Measurements from ENCODE around the gene TOM1. TPM values are rescaled to one million over a fixed set of nuclear protein-coding genes. Genes with fewer than 3 reads are reported as not detected.

Gene TOM1
- total RNA-seq, 1 experiment from 2014 or later = 19.0 TPM

GRCh38 chr22:35373781-35374180, 74.1 kb downstream of the TOM1 start:
- no peak overlapping the region for H2AFZ ChIP-seq (ENCODE audit: low read length)
- no peaks in the 10 kb centered on the region for H3K36me3 ChIP-seq (ENCODE audit: low read depth, low read length)
- no peak overlapping the region for H3K4me3 ChIP-seq (ENCODE audit: low read length)
- ATAC-seq = no peak
- no peaks in the 10 kb centered on the region for H3K79me2 ChIP-seq (ENCODE audit: low read length)
- no peak for DNase-seq
- no peak overlapping the region for H3K9ac ChIP-seq (ENCODE audit: low read length)
- no peaks in the 10 kb centered on the region for H3K9me2 ChIP-seq (replicated peaks; ENCODE audit: low read length)
- H3K4me2 ChIP-seq (ENCODE audit: low read length) = no peak overlapping the region
- H3K4me1 ChIP-seq (ENCODE audit: insufficient read depth, low read length) = peaks cover 20% of the 10 kb centered on the region
- no peaks in the 10 kb centered on the region for H4K20me1 ChIP-seq (ENCODE audit: low read length)
- TF ChIP-seq CTCF (conservative IDR thresholded peaks at IDR 0.05; ENCODE audit: low read depth, low read length) = no peak
- TF ChIP-seq EZH2 (IDR thresholded peaks at IDR 0.05; ENCODE audit: low read length, unreplicated experiment) = no peak
- TF ChIP-seq EZH2phosphoT487 (IDR thresholded peaks at IDR 0.05; ENCODE audit: borderline replicate concordance, low read length) = no peak
- H3K27ac ChIP-seq (ENCODE audit: low read length) = no peak overlapping the region
- H3F3A ChIP-seq (ENCODE audit: low read length, unreplicated experiment) = no peaks in the 10 kb centered on the region
- H3K27me3 ChIP-seq (ENCODE audit: low read length) = no peaks in the 10 kb centered on the region
- ChIA-PET POLR2A (ENCODE audit: unreplicated experiment) (no interaction called here), CTCF (no interaction called here)
- intact Hi-C loops (cut with micrococcal nuclease) = no loop called here
- H3K9me3 ChIP-seq (ENCODE audit: low read length) = no peaks in the 10 kb centered on the region
- BruUV-seq (replicated peaks) = no TSS peak

- no peak overlapping the region for H2AFZ ChIP-seq (ENCODE audit: low read length)
These were observed 75.3 kb downstream of the TOM1 start for GRCh38 chr22:35375031-35375430.

GRCh38 chr22:35375526-35375925, 75.8 kb downstream of the TOM1 start:
- no peak overlapping the region for H2AFZ ChIP-seq (ENCODE audit: low read length)
- TF ChIP-seq EZH2phosphoT487 (IDR thresholded peaks at IDR 0.05; ENCODE audit: borderline replicate concordance, low read length) = no peak

More at GRCh38 chr22:35375031-35375430, 75.3 kb downstream of the TOM1 start:
- TF ChIP-seq EZH2phosphoT487 (IDR thresholded peaks at IDR 0.05; ENCODE audit: borderline replicate concordance, low read length) = no peak
- no peak for TF ChIP-seq EZH2 (IDR thresholded peaks at IDR 0.05; ENCODE audit: low read length, unreplicated experiment)
- no peak for TF ChIP-seq CTCF (conservative IDR thresholded peaks at IDR 0.05; ENCODE audit: low read depth, low read length)
- H3K79me2 ChIP-seq (ENCODE audit: low read length) = no peaks in the 10 kb centered on the region
- H3K27me3 ChIP-seq (ENCODE audit: low read length) = no peaks in the 10 kb centered on the region
- ChIA-PET CTCF (no interaction called here), POLR2A (ENCODE audit: unreplicated experiment) (no interaction called here)
- no peaks in the 10 kb centered on the region for H3K9me2 ChIP-seq (replicated peaks; ENCODE audit: low read length)
- intact Hi-C loops (cut with micrococcal nuclease) = no loop called here
- H3K9ac ChIP-seq (ENCODE audit: low read length) = no peak overlapping the region
- H3K36me3 ChIP-seq (ENCODE audit: low read depth, low read length) = no peaks in the 10 kb centered on the region
- no peak overlapping the region for H3K4me3 ChIP-seq (ENCODE audit: low read length)
- peaks cover 20% of the 10 kb centered on the region for H3K4me1 ChIP-seq (ENCODE audit: insufficient read depth, low read length)
- H3F3A ChIP-seq (ENCODE audit: low read length, unreplicated experiment) = no peaks in the 10 kb centered on the region
- BruUV-seq (replicated peaks) = no TSS peak
- H4K20me1 ChIP-seq (ENCODE audit: low read length) = no peaks in the 10 kb centered on the region
- no peaks in the 10 kb centered on the region for H3K9me3 ChIP-seq (ENCODE audit: low read length)
- H3K27ac ChIP-seq (ENCODE audit: low read length) = no peak overlapping the region
- H3K4me2 ChIP-seq (ENCODE audit: low read length) = no peak overlapping the region
- no peak for ATAC-seq
- DNase-seq = peak; percentile 26

More at GRCh38 chr22:35375526-35375925, 75.8 kb downstream of the TOM1 start:
- no TSS peak for BruUV-seq (replicated peaks)
- ATAC-seq (no peak), DNase-seq (no peak)
- no peaks in the 10 kb centered on the region for H3K27me3 ChIP-seq (ENCODE audit: low read length)
- POLR2A ChIA-PET (ENCODE audit: unreplicated experiment) = no interaction called here
- no peak overlapping the region for H3K4me3 ChIP-seq (ENCODE audit: low read length)
- no peaks in the 10 kb centered on the region for H3K9me3 ChIP-seq (ENCODE audit: low read length)
- no peaks in the 10 kb centered on the region for H3F3A ChIP-seq (ENCODE audit: low read length, unreplicated experiment)
- intact Hi-C loops (cut with micrococcal nuclease) = no loop called here
- no peak overlapping the region for H3K4me2 ChIP-seq (ENCODE audit: low read length)
- H3K9ac ChIP-seq (ENCODE audit: low read length) = no peak overlapping the region
- H4K20me1 ChIP-seq (ENCODE audit: low read length) = no peaks in the 10 kb centered on the region
- CTCF ChIA-PET = no interaction called here
- no peaks in the 10 kb centered on the region for H3K79me2 ChIP-seq (ENCODE audit: low read length)
- H3K4me1 ChIP-seq (ENCODE audit: insufficient read depth, low read length) = peaks cover 23% of the 10 kb centered on the region
- no peaks in the 10 kb centered on the region for H3K36me3 ChIP-seq (ENCODE audit: low read depth, low read length)
- H3K9me2 ChIP-seq (replicated peaks; ENCODE audit: low read length) = no peaks in the 10 kb centered on the region
- no peak overlapping the region for H3K27ac ChIP-seq (ENCODE audit: low read length)
